HK-2 (cell line): ENCODE data around the gene LPP.

Experiments
- DNase-seq: peaks from one replicate; pipeline ENCODE4 v3.0.0-alpha.2; 2018; ENCODE audit not compliant: unreplicated experiment

The LPP gene

GRCh38 chr3:188874576-188874975, 720.6 kb downstream of the LPP start:
- no peak for DNase-seq

- DNase-seq: no peak
Measured at GRCh38 chr3:188875413-188875812, 721.5 kb downstream of the LPP start.

GRCh38 chr3:188876370-188876769, 722.4 kb downstream of the LPP start:
- no peak for DNase-seq

DNA sequence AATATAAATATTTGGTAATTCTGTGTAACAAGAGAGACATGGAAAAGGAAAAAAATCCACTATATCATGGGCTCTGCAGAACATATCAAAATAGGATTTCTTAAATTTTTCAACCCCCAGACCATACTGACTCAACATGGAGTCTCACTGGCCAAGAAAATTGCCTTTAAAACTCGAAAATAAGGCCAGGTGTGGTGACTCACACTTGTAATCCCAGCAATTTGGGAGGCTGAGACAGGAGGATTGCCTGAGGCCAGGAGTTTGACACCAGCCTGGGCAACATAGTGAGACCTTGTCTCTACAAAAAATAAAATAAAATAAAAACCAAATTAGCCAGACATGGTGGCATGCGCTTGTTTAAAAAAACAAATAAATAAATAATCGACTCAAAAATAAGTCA, 723.4 kb downstream of the LPP start:
- no peak for DNase-seq

DNA sequence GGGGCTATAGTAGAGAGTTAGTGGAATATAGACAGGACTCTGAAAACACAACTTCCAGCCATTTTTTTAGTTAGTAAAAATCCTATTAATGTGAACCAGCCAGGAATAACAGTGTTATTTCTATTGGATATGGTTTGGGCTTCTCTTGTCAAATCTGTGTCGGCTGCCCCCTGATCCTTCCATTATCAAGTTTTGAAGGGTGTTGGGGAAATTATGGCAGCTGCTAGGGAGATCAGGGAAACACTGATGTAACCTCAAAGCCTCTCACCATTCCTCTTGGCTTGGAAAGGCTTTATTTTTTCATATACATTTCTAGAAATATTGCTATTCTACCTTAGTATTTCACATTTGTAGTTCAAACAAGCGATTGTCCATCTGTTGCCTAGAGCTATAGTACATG, 724.1 kb downstream of the LPP start:
- DNase-seq: no peak

GRCh38 chr3:188881954-188882641, 728.1 kb downstream of the LPP start:
- DNase-seq: no peak

DNA sequence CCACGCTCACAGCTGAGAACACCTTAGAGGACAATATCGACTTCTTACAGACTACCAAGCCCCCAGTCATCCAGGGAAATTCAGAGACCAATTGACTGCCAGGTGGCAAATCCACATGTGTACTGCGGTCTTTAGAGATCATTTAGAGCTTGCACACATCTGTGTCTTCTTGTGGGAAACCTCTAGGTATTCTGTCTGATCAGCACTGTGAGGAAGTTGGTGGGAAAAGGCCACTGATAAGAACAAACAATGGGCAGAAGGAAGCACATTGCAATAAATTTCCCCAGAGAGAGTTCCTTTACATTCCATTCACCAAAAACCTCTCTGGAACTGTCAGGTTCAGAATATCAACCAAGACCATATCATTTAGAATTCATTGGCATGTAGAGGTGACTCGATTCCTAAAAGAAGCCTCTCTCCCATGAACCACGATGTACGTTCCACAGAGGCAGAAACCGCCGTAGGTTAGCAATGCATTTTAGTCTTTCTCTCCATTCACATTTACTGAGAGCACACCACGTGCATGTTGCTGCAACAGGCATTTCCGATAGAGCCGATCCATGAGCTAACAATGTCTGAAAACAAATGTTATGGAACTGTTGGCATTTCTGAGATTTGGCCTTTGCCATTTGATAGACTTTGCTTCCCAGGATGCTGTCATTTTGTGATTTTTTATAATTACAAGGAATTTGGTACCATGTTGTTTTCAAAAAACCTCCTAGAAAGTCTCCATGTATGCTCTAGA, 730.5 kb downstream of the LPP start:
- DNase-seq: no peak

- no peak for DNase-seq
Measured at GRCh38 chr3:188888321-188889053, 734.5 kb downstream of the LPP start.

DNA sequence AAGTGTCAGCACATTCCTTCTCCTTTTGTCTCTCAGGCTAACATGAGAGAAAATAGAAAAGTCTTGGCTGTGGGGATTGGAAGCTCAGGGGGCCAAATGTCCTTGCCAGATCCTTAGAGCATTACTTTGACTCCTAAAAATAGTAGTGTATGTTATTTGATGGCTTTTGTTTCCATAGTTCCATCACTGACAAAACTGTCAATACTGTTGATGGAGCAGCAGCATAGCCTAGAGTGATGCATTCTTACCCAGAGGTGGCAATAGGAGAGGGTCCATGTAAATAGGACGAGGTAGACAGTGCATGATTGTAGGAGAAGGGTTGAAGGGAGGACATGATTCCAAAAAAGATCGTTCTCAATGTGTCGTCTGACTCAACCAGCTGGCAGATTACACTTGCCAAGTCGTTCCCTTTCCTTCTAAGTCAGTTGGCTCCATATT, 735.1 kb downstream of the LPP start:
- DNase-seq: no peak

DNA sequence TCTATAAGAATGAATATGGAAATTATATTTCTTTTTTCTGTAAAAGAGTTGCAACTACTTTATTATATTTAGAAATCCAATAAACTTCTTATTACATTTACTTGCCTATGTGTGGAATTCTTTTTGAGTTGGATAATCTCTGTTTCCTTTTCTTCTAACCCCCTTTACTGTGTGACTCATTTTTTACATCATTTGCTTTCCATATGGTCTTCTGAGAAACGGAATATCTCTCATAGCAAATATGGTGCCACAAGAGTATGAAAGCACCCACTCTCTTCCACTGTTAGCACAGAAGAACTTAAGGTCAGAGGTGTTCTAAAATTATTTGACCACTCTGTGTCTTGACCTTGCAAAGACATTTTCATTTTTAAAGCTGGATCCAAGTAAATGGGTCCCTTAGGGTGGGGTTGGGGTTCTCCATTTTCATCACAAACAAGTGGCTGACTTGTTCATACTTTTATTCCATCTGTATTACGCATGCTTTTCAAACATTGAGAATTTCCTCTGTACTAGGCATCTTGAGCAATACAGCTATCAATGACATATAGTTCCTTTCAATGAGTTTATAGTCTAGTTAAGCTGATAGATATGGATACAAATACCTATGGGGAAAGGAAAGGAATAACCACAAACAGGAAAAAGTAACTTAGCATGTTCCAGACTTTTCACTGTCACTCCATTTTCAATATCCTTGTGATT, 736.8 kb downstream of the LPP start:
- no peak for DNase-seq

DNA sequence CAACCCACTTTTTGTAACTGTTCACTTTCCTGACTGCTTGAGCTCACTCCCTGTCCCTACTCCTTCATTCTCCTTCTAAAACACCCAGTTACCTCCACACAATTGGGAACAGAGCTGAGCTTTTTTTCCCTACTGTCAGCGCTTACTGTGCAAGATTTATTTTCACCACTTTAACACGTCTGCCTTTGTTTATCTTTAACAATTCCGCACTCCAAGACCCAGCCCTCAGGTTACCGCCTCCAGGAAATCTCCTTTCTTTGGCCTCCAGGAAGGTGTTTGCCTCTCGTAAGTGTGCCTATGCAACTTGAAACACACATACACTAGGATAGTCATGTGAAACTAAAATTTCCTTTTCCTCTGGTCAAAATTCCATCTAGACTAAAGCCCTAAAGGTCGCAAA, 745.9 kb downstream of the LPP start:
- DNase-seq: no peak

DNA sequence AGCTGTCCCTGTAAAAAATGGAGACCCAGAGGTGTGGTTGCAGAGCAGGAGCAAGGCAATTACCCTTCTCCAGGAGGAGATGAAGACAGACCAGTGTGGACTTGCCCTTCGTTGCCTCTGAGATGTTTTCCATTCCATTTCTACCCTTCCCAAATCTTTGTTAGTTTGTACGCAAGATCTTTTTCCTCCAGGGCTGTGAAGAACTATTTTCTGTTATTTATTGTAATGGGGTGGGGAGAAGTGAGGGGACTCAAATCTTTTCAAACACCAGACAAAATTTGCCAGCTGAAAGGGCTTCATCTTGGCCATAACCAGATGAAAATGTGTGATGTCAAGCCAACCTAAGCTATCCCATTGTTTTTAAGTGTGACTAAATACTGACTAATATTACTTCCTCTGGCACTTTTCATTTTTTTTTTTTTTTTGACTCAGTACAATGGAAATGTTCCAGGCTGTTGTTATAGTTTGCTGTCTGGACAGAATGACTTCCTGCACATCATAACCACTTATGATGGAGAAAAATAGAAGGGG, 746.5 kb downstream of the LPP start:
- DNase-seq: no peak

- DNase-seq: no peak
Measured at GRCh38 chr3:188901126-188901525, 747.2 kb downstream of the LPP start.

DNA sequence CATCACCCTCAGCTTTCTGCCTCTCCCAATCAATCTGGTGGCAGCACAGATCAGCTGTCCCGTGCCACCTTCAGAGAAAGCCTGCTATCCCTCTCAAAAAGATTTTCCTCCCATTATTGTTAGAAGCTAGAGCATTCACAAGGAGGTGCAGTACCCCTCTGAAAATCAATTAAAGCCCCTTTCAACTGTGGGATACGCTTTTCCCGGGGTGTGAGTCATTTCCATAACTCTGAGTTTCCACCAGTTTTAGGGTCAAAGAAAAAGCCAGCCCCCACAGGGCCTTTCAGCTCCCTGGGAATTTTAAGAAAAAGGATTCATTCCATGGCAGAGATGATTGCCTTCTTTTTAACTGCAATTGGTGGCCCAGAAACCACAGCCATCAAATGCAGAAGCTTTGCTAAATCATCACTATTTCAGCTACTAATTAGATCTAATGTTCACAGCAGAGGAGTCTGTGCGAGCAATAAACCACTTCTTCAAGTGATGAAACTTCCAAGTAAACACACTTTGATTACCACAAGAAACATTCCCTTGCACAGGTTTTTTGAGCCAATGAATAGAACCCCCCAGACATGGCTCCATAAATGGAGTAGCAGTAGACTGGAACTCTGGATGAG, 747.8 kb downstream of the LPP start:
- DNase-seq: no peak

GRCh38 chr3:188904670-188905069, 750.7 kb downstream of the LPP start:
- no peak for DNase-seq

- DNase-seq: no peak
Measured at GRCh38 chr3:188905547-188905946, 751.6 kb downstream of the LPP start.

DNA sequence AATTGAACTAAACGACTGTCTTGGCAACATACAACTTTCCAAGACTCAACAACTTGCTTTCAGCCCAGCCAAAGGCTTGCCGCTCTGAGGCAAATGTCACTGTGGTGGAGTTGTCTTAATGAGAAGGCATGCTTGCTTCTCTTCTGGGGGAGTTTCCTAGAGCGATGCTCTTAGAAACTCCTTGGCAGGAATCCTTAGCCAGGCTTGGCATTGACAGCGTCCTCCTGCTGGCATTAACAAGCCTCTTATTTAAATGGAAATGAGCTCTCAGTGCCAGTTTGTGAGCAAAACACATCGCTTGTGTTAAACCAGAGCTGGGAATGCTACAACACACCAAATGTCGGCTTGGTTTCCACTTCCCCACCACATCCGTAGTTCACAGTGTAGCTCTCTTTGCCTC, 752.3 kb downstream of the LPP start:
- DNase-seq: no peak

DNA sequence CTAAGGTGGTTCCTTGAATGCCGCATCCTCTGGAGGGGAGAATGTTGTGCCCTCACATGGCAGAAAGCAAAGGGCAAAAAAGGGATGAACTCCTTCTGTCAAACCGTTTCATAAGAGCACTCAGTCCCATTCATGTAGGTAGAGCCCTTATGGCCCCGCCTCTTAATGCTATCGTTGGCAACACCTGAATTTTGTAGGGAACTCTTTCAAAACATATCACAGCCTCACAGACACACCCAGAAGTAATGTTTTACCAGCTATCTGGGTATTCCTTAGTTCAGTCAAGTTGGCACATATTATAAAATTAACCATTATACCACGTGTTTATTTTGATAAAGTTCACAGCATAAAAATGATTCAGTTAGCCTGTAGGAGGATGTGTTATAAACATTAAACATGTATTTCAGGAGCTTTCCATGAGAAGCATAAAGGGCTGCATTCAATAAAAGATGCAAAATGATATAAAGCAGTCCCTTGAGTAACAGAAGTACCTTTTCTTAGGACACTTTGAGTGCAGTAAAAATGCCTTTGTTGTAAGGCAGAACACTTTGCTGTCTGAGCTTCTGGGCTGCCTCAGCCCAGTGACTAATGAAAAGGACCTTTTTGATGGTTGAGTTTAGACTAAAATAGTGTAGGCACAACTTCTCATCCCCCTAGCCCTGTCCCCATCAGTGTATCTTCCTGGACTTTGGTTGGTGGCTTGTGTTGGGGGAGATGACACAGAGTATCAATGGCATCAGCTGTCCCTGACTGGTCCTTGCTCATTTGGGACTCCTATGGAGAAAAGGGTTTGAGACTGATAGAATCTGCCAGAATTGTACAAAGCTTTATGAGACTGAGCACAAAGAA, 754.3 kb downstream of the LPP start:
- no peak for DNase-seq

DNA sequence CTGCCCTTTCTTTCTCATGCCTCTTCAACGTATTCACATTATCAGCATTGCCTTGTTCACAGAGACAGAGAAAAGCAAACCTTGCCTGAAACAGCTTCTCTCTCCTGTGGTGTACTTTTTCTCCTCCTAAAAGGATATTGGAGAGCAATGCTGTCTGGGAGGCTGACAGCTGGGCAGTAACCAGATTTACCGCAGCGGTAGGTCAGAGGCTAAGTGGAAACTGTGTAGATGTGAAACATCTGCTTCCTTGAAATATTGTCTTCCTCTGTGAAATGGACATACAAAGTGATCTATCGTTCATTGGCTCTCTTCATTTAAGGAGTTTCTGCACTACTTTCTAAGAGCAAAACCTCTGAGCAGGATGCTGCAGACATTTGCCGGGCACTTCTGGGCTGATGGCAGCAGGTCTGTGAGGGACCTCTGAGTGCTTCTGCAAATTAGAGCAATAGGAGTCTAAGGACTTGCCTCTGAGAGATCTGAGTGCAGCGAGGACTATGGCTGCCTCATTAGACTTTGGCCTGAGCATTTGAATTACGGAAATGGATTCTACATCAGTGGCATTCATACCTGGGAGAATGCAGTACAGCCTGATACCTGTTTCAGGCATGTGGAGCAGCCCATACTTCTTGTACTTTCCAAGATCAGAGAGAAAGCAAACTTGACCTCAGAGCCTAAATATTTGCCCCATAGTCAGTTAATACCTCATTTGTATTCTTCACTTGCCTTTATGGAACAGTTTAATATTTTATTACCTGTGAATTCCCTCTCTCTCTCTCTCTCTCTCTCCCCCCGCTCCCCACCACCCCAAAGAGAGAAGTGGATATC, 757.3 kb downstream of the LPP start:
- no peak for DNase-seq

GRCh38 chr3:188913084-188913483, 759.1 kb downstream of the LPP start:
- no peak for DNase-seq
